GM12801 (cell line): ENCODE data around the gene ASTN2.

ENCODE experiments used
- CTCF ChIP-seq: IDR thresholded peaks from one replicate; pipeline ENCODE4 v1.5.1; 2011; ENCODE audit warnings: control low read depth; ENCODE audit not compliant: insufficient read length; ENCODE audit errors: extremely low read depth

ASTN2 gene

GRCh38 chr9:117101008-117101407, 313.8 kb downstream of the ASTN2 start:
- TF ChIP-seq CTCF = no peak

- no peak for TF ChIP-seq CTCF
Measured at GRCh38 chr9:117098331-117098730, 316.5 kb downstream of the ASTN2 start.

DNA sequence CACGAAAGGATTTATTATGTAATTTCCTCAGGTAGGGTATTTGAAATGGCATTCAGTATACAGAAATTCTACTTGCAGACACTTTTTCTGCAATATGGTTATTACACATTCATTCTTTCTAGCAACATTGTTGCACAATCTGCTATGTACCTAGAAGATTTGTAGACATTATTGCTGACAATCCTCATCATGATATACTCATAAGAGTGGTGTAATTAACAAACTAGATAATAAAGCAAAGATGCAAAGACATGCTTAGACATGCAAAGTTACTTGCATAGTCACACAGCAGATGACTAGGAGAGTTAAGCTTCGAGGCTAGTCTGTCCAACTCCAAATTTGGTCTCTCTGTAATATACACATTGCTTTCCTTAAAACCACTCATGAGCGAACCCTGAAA, 317.1 kb downstream of the ASTN2 start:
- no peak for TF ChIP-seq CTCF

DNA sequence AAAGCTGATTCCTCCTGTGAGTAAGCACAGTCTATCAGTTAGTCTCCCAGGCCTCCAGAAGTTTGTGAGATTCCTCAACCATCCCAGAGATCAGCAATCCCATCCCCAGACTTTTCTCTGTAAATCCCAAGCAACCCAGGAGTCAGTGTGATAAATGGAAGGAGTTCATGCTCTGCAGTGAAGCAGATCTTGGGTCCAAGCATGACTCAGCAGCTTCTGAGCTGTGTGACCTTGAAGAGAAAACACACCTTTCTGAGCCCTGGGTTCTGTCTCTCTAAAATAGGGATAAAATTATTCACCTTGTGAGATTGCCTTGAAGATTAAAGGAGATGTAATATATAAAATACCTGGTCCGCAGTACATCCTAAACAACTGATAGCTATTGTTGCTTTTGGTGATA, 318.7 kb downstream of the ASTN2 start:
- no peak for TF ChIP-seq CTCF

- TF ChIP-seq CTCF = no peak
Measured at GRCh38 chr9:117095081-117095480, 319.8 kb downstream of the ASTN2 start.

- TF ChIP-seq CTCF = no peak
Measured at GRCh38 chr9:117093891-117094844, 320.7 kb downstream of the ASTN2 start.

DNA sequence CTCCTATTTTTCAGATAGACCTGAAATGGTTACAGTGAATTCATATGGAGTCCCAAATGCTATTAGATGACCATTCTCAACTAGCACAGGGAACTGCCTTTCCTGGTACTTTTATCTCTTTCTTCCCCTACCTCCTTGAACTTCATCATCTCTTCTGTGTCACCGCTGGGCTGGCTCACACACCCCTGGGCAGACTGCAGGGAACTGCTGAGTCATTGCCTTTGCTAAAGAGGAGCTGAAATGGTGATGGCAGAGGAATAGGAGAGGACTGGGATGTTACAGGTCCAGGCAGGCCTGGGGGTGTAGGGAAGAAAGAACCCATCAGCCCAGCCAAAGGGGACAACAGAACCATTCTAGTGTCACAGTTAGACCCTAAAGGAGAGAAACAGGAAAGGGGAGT, 322.3 kb downstream of the ASTN2 start:
- TF ChIP-seq CTCF = no peak
